DMS114 treated with DMSO at 0.1 percent for 48 hours (cell line): ENCODE measurements around the gene ITGAV.

Source experiments
- DNase-seq: peaks from one replicate; lab custom pipeline; 2025; ENCODE audit not compliant: unreplicated experiment; lab: John Stamatoyannopoulos, UW

The ITGAV gene

DNA sequence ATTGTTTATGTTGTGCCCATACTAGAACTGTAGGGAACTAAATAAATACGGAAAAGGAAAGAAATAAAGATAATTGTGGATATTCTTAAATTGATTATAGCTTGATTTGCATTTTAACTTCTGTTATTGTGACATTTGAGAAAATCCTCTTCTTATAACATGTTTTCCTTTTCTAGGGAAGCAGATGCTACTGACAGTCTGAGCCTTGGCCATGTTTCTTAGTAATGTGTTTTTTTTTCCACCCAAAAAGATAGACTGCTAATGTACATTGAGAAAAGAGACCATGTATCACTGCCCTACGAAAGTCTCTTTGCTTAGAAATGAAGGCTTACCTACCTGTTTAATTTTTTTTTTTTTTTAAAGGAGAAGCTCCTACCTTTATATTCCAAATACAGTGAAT is 22.2 kb downstream of the ITGAV start:
- DNase-seq, result no peak

DNA sequence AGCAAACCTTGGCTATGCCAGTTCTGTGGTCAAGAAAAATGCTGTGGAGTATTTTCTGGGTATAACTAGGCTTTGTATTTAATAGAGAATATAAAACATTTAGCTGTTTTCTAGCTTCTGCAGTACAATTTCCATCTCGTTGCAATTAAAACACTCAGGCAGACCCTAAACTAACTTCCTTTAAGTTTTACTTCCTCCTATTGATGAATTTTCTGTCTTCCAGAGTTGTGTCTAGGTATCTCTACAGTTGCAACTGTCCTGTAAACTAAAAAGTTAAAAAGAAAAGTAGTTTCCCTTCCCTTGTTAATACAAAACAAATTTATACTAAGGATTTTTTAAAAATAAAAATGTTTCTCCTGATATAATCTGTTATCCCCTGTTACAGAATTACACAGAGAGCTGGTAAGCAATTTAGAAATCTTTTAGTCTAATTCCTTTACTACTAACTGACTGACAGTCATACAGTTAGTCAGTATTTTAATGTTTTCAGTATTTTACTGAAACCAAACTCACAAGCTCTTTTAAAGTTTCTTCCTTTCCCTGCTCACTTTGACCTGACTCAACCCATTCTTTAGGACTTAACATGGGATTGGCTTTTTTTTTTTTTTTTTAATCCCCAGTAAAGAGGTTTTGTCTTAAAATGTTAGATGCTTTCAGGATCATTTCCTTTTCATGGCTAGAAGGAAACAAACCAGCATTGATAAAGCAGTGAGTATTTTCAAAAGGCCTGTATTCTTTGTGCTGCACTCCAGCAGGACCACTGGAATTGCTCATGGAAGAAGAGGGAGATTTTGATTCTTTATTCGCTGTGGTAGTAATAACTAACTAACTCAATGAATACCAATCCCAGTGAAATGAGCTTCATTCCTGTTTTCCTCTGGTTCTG is 22.9 kb downstream of the ITGAV start:
- DNase-seq, result no peak

DNA sequence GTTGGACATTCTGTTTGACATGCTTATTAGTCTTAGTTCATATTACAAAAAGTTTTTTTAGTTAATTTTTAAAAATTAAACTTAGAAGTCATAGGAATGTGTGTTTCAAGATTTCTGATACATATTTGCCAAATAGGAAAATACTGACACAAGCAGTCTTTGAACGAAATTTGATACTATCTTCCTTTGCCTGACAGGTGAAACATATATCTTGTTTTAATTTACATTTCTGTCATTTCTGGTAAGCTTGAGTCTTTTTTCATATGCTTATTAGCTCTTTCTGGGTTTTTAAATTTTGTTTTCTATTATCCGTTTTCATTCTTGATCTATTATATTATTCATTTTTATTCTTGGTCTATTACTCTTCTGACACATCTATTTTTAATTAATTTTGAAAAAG is 24.5 kb downstream of the ITGAV start:
- DNase-seq, result no peak

DNA sequence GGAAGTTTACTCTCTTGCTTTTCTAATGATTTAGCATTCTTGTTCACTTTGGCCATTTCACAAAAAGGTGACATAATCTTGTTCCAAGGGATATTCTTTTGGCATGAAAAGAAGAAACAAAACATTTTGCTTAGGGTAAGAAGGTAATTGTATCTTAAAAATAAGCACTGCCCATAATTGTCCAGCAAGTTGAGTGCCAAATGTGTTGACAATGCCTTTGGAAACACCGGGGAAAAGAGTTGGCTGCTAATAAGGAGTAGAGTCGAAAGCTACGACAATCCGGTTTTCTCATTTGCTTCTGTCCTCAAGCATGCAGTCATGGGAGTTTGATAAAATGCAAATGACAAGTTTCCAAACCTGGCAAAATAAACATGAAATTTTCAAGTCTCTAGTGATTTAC is 27.3 kb downstream of the ITGAV start:
- no peak for DNase-seq

DNA sequence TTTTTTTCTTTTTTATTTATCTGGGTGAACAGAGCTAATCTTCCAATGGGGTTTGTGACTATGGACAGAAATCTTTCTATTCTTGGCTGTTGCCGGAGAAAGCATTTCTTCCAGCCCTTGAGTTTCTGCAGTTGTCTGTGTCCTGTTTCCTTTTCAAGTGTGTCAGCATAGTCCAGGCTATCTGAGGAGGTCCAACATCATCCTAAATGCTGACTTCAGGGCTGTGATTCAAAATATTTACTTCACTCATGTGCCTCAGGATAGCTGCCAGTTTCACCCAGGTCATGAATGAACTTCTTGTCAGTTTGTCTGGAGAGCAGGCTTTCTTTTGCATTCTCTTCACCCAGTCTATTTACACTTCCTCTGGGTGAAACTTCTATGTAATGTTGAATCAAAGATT is 27.9 kb downstream of the ITGAV start:
- DNase-seq, result no peak

DNA sequence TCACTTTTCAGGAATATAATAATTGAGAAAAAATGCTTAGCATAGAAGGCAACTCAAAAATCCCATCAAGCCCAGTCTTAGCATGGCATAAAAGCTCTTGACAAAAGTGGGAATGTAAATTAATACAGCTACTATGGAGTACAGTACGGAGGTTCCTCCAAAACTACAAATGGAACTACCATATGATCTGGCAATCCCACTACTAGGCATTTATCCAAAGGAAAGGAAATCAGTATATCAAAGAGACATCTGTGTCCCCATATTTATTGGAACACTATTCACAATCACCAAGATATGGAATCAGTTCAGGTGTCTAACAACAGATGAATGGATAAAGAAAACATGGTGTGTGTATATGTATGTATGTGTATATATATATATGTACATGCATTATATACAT is 28.8 kb downstream of the ITGAV start:
- DNase-seq, result no peak

DNA sequence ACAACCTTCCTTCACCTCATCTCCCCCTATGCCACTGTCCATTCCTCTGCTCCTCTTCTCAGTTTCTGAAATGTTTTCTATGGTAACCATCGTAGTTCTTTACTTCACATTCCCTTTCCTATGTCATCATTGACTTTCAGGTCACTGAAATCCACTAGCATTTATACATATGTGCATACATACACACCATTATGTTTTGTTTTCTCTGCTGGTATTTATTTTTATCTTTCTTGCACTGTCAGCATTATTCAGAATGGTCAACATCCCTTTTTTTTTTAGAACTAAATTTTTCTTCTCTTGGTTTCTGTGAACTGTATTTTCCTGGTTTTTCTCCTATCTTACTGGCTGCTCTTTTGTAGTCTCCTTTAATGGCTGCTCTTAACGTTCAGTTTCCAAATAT is 33.2 kb downstream of the ITGAV start:
- no peak for DNase-seq

DNA sequence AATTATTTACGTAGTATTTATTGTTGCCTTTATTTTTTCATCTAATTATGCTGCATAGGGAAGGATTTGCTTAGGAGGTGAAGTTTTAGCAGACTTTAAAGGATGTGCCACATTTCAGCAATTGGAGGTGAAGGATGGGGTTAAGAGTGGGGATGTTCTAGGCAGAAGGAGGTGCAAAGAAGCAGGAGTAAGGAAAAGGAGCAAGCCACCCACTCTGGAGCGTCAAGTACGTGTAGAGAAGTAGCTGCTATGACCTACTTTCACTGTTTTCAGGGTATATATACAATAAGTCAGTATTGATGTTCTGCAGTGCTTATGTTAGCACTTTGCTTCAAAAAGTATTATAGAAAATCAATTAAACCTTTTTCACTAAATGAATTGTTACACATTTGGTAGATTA is 34.4 kb downstream of the ITGAV start:
- DNase-seq, result no peak

DNA sequence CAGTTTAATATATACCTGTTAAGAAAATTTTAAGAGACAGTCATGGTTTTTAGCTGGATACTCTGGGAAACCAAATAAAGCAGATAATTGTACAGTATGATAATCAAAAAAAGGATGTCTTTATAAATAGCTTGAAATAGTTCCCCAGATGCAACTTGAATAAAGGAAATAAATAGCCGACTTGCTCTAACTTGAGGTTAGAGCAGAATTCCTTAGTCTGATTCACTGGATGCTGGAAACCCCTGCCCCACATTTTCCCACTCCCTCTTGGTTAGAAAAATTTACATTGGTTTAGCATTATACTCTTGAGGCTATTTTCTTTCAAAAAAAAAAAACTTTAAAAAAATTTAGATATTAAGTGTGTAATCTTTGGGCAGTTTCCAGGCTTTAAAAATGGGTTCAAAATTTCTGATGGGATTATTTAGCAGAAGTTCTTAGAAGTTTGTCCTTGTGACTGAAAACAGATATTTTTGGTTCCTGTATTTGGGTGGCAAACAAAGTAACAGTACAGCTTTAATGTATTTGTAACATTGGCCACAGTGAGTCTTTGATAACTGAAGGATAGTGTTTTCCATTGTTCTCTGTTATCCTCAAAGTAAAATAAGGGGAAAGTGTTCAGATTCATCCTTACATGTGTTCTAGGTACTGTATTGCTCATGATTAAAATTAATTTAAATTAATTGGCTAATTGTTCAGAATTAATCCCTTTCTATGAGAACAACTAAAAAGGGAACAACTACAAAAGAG is 39.6 kb downstream of the ITGAV start:
- DNase-seq, result no peak

DNA sequence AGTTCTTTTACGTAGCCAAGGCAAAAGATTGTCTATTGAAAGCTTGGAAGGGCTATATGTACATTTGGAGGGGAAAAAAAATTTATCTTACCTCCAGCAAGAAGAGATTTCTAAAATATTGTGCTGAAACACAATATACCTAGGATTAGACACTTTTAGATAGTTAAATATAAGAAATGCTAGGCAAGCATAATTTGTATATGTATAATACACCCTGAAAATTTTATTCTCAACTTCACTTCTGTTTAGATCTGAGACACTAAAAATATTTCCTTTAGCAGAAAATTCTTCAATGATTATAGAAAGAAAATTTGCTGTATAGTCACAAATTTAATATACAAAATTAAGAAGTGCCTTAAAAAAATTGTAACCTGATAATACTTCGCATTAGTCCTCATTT is 42.6 kb downstream of the ITGAV start:
- no peak for DNase-seq

DNA sequence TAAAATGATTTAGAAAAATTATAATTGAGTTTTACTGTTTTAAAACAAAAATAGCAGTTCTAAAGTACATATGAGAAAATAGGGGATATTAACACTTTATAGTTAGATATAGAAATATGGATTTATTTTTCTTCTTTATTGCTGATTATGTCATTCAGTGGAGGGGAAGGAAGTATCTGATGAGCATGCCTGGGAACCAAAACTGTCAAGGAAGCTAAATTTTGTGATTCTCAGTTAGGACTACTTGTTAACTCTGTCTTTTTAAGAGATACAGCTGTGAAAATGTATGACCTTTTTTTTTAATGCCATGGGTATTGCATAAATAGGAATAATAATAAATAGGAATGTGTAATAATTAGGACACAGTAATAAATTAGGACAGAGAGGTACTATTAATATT is 44.8 kb downstream of the ITGAV start:
- DNase-seq, result no peak

DNA sequence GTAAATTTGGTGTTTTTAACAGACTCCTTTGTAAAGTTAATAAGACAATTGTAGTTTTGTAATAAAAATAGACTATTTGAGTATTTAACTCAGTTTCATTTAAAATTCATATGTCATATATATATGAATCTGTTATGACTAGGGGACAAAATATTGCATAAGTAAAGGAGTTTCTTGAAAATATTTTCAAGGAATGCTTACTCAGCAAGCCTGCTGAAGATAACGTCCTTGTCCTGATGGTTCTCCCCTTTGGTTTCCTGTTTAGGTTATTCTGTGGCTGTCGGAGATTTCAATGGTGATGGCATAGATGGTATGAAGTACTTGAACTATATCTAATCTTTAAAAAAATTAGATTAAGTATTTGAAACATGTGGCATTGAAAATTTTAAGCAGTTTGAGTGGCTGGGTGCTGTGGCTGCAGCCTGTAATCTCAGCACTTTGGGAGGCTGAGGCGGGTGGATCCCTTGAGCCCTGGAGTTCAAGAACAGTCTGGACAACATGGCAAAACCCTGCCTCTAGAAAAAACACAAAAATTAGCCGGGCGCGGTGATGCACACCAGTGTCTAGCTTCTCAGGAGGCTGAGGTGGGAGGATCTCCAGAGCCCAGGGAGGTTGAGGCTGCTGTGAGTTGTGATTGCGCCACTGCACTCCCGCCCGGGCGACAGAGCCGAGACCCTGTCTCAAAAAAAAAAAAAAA is 47.1 kb downstream of the ITGAV start:
- no peak for DNase-seq

DNA sequence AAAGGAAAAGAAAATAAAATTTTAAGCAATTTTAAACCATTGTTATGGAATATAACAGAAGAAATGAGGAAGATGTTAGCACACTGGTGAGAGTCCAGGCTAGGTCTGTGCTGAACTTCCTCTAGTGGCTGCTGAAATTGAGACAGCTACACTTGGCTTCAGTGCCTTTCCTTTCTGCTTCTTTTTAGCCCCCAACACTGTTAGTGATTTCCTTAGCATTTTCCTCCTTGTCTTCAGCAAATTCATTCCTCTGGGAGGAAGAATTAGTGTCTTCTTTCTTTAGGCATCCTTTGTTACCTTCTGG is 47.6 kb downstream of the ITGAV start:
- DNase-seq, result no peak

DNA sequence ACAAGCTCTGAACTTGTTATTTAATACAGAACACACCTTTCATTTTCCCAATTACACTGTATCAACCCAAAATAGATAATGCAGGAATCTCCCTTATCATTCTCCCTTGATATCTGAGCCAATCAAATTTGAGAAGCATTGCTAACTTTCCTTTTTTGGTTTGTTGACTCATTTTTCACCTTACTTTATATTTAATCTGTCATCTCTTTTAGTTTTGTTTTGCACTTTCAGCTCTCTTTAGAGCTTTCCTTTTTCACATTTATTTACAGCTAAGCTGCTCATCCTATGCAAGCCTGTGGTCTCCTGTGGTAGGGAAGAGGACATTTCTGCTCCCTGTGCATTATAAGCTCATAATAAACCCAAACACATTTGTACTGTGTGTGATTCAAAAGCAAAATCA is 50.1 kb downstream of the ITGAV start:
- no peak for DNase-seq

DNA sequence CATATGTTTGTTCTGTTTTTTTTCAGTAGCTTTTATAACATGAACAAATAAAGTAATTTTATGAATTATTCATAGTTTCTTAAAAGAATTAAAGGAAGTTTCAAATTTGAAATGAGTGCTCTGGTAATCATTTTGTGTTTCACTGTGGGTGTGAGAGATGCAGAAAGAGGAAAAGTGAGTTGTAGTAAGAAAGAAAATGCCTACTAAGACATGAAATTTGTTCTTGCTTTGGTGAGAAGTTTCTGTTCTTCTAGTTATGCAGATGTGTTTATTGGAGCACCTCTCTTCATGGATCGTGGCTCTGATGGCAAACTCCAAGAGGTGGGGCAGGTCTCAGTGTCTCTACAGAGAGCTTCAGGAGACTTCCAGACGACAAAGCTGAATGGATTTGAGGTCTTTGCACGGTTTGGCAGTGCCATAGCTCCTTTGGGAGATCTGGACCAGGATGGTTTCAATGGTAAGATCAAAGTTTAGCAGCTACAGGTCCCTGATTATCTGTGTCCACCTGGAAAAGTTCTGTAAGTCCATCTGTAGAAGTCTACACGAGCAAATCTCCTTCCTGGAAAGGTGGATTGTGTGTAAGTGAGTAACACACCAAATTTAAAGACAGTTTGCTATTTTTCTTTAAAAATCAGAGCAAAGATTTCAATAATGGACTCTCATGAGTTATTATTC is 51.4 kb downstream of the ITGAV start:
- DNase-seq, result no peak

DNA sequence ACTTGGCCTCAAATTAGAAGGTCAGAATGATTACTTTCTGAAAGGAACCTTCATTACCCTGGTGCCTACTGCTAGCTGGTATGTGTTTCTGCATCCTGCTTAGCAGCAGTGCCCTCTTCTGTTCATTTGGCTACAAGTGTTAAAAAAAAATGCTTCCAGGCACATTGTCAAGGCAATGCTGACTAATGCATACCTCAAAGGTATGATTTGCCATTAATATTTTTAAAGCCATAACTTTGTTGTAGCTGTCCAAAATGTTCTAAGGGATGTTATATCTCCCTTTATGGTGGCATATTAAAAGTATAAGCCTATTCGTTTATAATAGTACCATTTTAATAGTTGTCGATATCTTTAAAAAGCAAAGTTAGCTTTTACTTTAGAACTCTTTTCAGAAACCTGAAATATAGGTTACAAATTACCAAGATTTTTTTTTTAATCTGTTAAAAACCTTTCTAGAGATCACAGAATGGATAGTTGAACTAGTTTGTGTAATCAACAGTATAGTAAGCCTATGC is 52.0 kb downstream of the ITGAV start:
- DNase-seq, result peak; percentile 15

DNA sequence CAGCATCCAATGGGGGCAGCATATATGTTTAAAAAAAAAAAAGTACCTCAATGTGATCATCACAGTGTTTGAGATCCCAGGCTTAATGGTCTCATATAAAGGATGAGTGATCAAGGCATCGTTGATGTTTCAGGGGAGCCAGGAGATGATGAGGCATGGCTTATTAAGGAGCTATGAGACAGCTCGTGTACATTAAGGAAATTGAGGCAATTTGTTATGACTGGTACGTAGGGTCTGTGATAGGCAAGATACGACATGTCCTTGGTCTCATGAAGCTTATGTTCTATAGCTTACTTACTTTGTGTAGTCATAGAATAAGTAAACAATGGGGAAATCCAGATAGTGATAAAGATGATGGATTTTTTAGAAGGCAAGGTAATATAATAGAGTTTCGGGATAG is 54.9 kb downstream of the ITGAV start:
- no peak for DNase-seq

DNA sequence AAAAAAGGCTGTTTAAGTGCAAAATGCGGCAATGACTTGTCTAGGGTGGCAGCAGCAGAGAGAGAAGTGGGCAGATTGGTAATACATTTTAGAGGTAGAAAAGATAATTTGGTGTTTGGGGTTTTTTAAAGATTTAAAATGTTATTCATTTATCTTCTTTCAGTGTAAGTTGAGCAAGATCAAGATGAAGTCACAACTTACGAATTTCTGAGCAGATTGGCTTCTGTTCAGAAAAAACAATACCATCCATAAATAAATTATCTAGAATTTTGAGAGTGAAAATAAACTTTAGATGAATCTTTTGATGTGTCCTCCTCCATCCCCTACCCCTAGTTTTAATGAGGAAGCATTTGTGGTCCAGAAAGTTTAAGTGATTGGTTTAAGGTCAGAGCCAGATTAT is 56.1 kb downstream of the ITGAV start:
- DNase-seq, result no peak

DNA sequence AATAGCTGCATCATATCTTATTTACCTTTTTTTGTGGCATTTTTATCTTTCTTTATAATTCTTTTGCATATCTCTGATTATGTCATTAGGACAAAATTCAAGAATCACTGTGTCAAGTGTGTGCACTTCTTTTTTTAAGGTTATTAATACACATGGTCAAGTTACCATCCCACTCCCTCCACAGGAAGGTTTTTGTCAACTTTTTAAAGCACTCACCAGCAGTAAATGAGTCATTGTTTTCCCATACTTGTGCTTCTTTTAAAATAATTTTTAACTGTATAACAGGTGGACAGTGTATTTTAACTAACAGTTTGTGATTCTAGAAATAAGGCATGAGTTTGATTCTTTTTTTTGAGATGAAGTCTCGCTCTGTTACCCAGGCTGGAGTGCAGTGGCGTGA is 58.3 kb downstream of the ITGAV start:
- no peak for DNase-seq

DNA sequence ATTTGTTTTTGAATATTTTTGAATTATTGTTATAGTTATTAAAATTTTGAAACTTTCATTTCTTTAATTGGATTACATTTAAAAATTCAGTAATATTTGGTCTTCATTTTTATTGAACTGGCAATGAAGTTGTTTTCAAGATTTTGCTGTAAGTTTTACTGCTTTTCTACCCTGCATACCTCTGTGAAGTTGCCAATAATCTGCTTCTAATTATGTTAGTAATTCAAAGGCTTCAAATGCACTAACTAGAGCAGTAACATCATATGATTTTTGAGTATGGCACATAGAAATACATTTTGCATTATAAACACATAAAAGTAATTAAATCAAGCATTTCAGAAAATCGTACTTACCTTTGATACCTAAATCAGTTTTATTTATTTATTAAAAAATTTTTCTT is 63.7 kb downstream of the ITGAV start:
- no peak for DNase-seq

DNA sequence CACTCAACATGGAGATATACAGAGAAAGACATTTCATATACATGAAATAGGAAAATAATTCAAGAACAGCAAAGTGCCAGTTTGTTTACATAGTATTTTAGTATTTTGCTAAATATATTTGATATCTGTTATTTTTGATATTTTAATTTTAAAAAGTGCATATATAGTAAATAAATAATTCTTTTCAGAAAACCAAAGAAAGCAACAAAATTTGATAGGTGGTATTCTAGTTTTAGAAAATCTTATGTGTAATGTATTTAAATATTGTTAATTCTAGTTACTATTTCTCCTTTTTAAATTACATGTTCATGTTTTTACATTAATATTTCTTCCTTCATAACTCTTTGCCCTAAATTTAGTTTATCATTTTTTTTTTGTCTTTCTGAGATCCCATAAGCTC is 69.5 kb downstream of the ITGAV start:
- DNase-seq, result no peak
